Measurements from ENCODE around the gene CPNE8.

CPNE8 gene

DNA sequence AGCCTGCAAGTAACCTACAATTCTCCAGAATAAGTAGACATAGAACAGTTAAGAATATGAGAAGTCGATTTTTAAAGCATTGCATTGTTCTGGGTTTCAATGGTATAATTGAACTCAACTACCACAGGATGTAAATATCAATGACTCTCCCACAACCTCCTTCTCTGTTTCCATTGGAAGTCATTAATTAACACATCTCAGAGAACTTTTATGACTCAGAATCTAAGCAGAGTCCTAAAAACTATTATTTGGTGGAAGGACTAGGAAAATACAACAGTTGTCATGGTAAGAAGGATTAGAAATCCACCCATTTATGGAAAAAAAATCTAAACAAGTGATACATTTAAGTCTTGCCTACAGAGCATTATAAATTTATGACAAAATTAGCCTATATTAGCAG, 21.1 kb upstream of the CPNE8 start:
- H3K4me3 ChIP-seq (ENCODE audit: low read length in 2 of 2): no peak overlapping the region
- no peak overlapping the region for H2BK12ac ChIP-seq (ENCODE audit: low read length)
- H3K4ac ChIP-seq (ENCODE audit: low read length): no peak overlapping the region
- no peak overlapping the region for H4K8ac ChIP-seq (ENCODE audit: low read depth, low read length)
- no peaks in the 10 kb centered on the region for H3K4me1 ChIP-seq (ENCODE audit: control insufficient read depth in 2 of 2, insufficient read depth in 1 of 2, low read depth in 1 of 2, low read length in 2 of 2)
- H3K23ac ChIP-seq (ENCODE audit: low read depth, low read length, poor library complexity): no peak overlapping the region
- no peak overlapping the region for H2AFZ ChIP-seq (ENCODE audit: low read length)
- no peak overlapping the region for H2AK5ac ChIP-seq (ENCODE audit: low read depth, low read length)
- H4K91ac ChIP-seq (ENCODE audit: low read depth, low read length, poor library complexity): no peak overlapping the region
- no peak overlapping the region for H2BK5ac ChIP-seq (ENCODE audit: low read length)
- H2BK15ac ChIP-seq (ENCODE audit: low read length): no peak overlapping the region
- no peak overlapping the region for H3K14ac ChIP-seq (ENCODE audit: low read length)
- no peak overlapping the region for H3K27ac ChIP-seq (replicated peaks; ENCODE audit: low read length)
- no peaks in the 10 kb centered on the region for H3K36me3 ChIP-seq (replicated peaks in 1 of 2; ENCODE audit: control insufficient read depth in 2 of 2, insufficient read depth in 2 of 2, low read length in 2 of 2)
- no peak overlapping the region for H3K18ac ChIP-seq (ENCODE audit: low read length)
- no peak overlapping the region for H3K4me2 ChIP-seq (ENCODE audit: insufficient read depth, low read length, poor library complexity, severe bottlenecking)
- no peak overlapping the region for H2BK120ac ChIP-seq (ENCODE audit: low read depth, low read length)
- WGBS, 2 donors (ENCODE audit: extremely low coverage in 2 of 2, insufficient read length in 2 of 2, insufficient replicate concordance in 1 of 2): no CpG with 5 or more reads among the region's 1 CpG
- no peak overlapping the region for H3K9ac ChIP-seq (ENCODE audit: low read depth, low read length, poor library complexity)
- no peaks in the 10 kb centered on the region for H3K27me3 ChIP-seq (ENCODE audit: control insufficient read depth in 3 of 3, insufficient read depth in 3 of 3, low read depth in 1 of 3, low read length in 3 of 3)
- no peaks in the 10 kb centered on the region for H3K79me1 ChIP-seq (ENCODE audit: low read depth, low read length)
- H3K9me3 ChIP-seq (replicated peaks in 1 of 2; ENCODE audit: control insufficient read depth in 2 of 2, insufficient read depth in 1 of 2, low read depth in 1 of 2, low read length in 2 of 2): no peaks in the 10 kb centered on the region
- DNase-seq (ENCODE audit: low spot score): no peak

DNA sequence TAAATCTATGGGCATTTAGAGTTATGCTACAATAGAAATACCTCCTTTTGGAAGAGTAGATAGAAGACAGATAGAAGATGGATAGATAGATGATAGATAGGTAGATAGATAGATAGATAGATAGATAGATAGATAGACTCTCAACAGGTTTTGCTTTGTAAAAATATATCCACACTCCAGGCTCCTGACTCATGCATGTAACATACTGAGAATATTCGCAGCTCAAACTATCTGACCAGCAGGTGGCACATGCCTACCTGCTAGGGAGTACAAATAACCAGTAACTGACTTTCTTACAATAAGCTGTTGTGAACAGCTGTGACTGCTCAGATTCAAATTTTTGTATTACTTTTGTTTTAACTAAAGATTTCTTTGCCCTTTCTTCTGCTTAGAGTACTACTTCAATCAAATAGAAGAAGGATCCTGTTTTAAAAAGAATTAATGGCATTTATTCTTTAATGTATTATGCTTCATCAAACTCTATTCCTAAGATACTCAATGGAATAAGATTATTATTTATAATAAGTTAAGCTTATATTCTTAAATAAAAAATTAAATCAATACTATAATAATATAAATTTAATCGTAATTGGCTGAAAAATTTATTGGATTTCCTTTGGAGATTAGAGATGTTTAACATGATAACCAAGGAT, 15.8 kb upstream of the CPNE8 start:
- Histone ChIP-seq H3K79me1 (ENCODE audit: low read depth, low read length) (no peaks in the 10 kb centered on the region), H3K9me3 (replicated peaks in 1 of 2; ENCODE audit: control insufficient read depth in 2 of 2, insufficient read depth in 1 of 2, low read depth in 1 of 2, low read length in 2 of 2) (no peaks in the 10 kb centered on the region), H3K4ac (ENCODE audit: low read length) (no peak overlapping the region), H2BK5ac (ENCODE audit: low read length) (no peak overlapping the region), H2AK5ac (ENCODE audit: low read depth, low read length) (no peak overlapping the region), H4K8ac (ENCODE audit: low read depth, low read length) (no peak overlapping the region), H3K4me2 (ENCODE audit: insufficient read depth, low read length, poor library complexity, severe bottlenecking) (no peak overlapping the region), H3K23ac (ENCODE audit: low read depth, low read length, poor library complexity) (no peak overlapping the region), H2AFZ (ENCODE audit: low read length) (no peak overlapping the region), H3K27ac (replicated peaks; ENCODE audit: low read length) (no peak overlapping the region), H3K27me3 (ENCODE audit: control insufficient read depth in 3 of 3, insufficient read depth in 3 of 3, low read depth in 1 of 3, low read length in 3 of 3) (no peaks in the 10 kb centered on the region), H3K36me3 (replicated peaks in 1 of 2; ENCODE audit: control insufficient read depth in 2 of 2, insufficient read depth in 2 of 2, low read length in 2 of 2) (no peaks in the 10 kb centered on the region), H2BK15ac (ENCODE audit: low read length) (no peak overlapping the region), H2BK12ac (ENCODE audit: low read length) (no peak overlapping the region), H4K91ac (ENCODE audit: low read depth, low read length, poor library complexity) (no peak overlapping the region), H2BK120ac (ENCODE audit: low read depth, low read length) (no peak overlapping the region), H3K9ac (ENCODE audit: low read depth, low read length, poor library complexity) (no peak overlapping the region), H3K4me1 (ENCODE audit: control insufficient read depth in 2 of 2, insufficient read depth in 1 of 2, low read depth in 1 of 2, low read length in 2 of 2) (no peaks in the 10 kb centered on the region), H3K18ac (ENCODE audit: low read length) (no peak overlapping the region), H3K14ac (ENCODE audit: low read length) (no peak overlapping the region), H3K4me3 (ENCODE audit: low read length in 2 of 2) (no peak overlapping the region)
- peak; percentile 29 for DNase-seq (ENCODE audit: low spot score)
- WGBS, 2 donors (ENCODE audit: extremely low coverage in 2 of 2, insufficient read length in 2 of 2, insufficient replicate concordance in 1 of 2): no CpG with 5 or more reads among the region's 2 CpGs

DNA sequence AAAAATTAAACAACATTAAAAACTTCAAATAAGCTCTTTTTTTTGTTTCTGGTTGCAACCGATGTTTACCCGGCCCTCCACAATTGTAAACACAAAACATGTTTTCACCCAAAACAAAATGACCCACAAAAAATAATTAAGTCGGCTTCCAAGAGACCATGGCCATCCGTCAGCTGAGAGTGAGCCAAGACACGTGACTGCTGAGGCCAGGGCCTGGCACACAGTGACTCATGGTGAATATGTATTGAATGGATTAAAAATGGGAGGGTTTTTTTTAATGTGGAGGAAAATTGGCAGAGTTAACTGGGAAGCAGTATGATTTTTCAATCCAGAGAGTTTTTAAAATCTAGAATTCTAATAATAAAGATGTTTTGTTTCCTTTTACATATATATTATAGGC, 13.8 kb upstream of the CPNE8 start:
- no peak overlapping the region for H3K4ac ChIP-seq (ENCODE audit: low read length)
- H3K79me1 ChIP-seq (ENCODE audit: low read depth, low read length): no peaks in the 10 kb centered on the region
- H3K23ac ChIP-seq (ENCODE audit: low read depth, low read length, poor library complexity): no peak overlapping the region
- no peak overlapping the region for H2AFZ ChIP-seq (ENCODE audit: low read length)
- H3K9ac ChIP-seq (ENCODE audit: low read depth, low read length, poor library complexity): no peak overlapping the region
- H2BK5ac ChIP-seq (ENCODE audit: low read length): no peak overlapping the region
- H3K4me1 ChIP-seq (ENCODE audit: control insufficient read depth in 2 of 2, insufficient read depth in 1 of 2, low read depth in 1 of 2, low read length in 2 of 2): no peaks in the 10 kb centered on the region
- no peak overlapping the region for H3K4me3 ChIP-seq (ENCODE audit: low read length in 2 of 2)
- no peak overlapping the region for H3K14ac ChIP-seq (ENCODE audit: low read length)
- no peak overlapping the region for H4K8ac ChIP-seq (ENCODE audit: low read depth, low read length)
- no peaks in the 10 kb centered on the region for H3K9me3 ChIP-seq (replicated peaks in 1 of 2; ENCODE audit: control insufficient read depth in 2 of 2, insufficient read depth in 1 of 2, low read depth in 1 of 2, low read length in 2 of 2)
- WGBS, 2 donors (ENCODE audit: extremely low coverage in 2 of 2, insufficient read length in 2 of 2, insufficient replicate concordance in 1 of 2): no CpG with 5 or more reads among the region's 5 CpGs
- no peak overlapping the region for H3K27ac ChIP-seq (replicated peaks; ENCODE audit: low read length)
- no peak overlapping the region for H2BK120ac ChIP-seq (ENCODE audit: low read depth, low read length)
- no peak overlapping the region for H3K4me2 ChIP-seq (ENCODE audit: insufficient read depth, low read length, poor library complexity, severe bottlenecking)
- H3K36me3 ChIP-seq (replicated peaks in 1 of 2; ENCODE audit: control insufficient read depth in 2 of 2, insufficient read depth in 2 of 2, low read length in 2 of 2): no peaks in the 10 kb centered on the region
- no peak overlapping the region for H2AK5ac ChIP-seq (ENCODE audit: low read depth, low read length)
- no peaks in the 10 kb centered on the region for H3K27me3 ChIP-seq (ENCODE audit: control insufficient read depth in 3 of 3, insufficient read depth in 3 of 3, low read depth in 1 of 3, low read length in 3 of 3)
- H3K18ac ChIP-seq (ENCODE audit: low read length): no peak overlapping the region
- H2BK12ac ChIP-seq (ENCODE audit: low read length): no peak overlapping the region
- H4K91ac ChIP-seq (ENCODE audit: low read depth, low read length, poor library complexity): no peak overlapping the region
- DNase-seq (ENCODE audit: low spot score): no peak
- no peak overlapping the region for H2BK15ac ChIP-seq (ENCODE audit: low read length)

DNA sequence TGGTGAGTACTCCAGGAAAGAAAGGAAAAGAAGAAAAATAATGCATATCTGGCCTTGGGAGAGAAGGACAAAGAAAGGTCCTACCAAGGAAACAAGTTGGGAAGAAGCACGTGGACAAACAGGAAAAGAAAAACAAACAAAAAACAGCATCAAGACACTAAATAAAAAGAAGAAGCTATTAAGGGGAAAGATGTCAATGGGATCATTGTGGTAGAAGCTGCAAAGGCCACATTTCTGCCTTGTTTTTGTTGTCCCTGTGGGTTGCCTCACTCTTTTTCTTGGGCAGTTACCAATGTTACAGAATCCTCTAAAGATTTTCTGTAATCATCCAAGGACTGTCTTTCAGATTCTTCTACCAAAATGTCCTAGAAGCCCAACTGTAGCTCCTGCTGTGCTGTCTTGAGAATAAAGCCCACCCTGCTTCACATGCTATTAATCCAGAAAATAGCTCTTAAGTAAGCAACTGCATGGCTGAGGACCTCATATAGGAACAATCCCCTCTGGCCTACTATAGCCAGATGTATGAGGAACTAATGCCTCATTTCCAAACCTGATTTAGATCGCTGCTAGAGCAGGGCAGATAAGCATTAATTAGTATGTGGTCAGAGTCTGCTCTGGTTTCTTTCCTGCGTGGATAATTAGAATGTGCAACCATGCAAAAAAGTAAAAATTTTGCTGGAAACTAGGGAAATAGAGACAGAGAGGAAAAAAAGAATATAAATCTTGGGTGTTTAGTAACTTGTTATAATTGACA, 10.2 kb upstream of the CPNE8 start:
- no peak for DNase-seq (ENCODE audit: low spot score)
- Histone ChIP-seq H4K91ac (ENCODE audit: low read depth, low read length, poor library complexity) (no peak overlapping the region), H2BK5ac (ENCODE audit: low read length) (no peak overlapping the region), H3K4me2 (ENCODE audit: insufficient read depth, low read length, poor library complexity, severe bottlenecking) (no peak overlapping the region), H2AK5ac (ENCODE audit: low read depth, low read length) (no peak overlapping the region), H2BK15ac (ENCODE audit: low read length) (no peak overlapping the region), H3K23ac (ENCODE audit: low read depth, low read length, poor library complexity) (no peak overlapping the region), H3K27me3 (ENCODE audit: control insufficient read depth in 3 of 3, insufficient read depth in 3 of 3, low read depth in 1 of 3, low read length in 3 of 3) (no peaks in the 10 kb centered on the region), H3K79me1 (ENCODE audit: low read depth, low read length) (no peaks in the 10 kb centered on the region), H2BK12ac (ENCODE audit: low read length) (no peak overlapping the region), H3K18ac (ENCODE audit: low read length) (no peak overlapping the region), H3K14ac (ENCODE audit: low read length) (no peak overlapping the region), H2BK120ac (ENCODE audit: low read depth, low read length) (no peak overlapping the region), H2AFZ (ENCODE audit: low read length) (no peak overlapping the region), H3K4ac (ENCODE audit: low read length) (no peak overlapping the region), H3K9ac (ENCODE audit: low read depth, low read length, poor library complexity) (no peak overlapping the region), H3K4me1 (ENCODE audit: control insufficient read depth in 2 of 2, insufficient read depth in 1 of 2, low read depth in 1 of 2, low read length in 2 of 2) (no peaks in the 10 kb centered on the region), H3K36me3 (replicated peaks in 1 of 2; ENCODE audit: control insufficient read depth in 2 of 2, insufficient read depth in 2 of 2, low read length in 2 of 2) (no peaks in the 10 kb centered on the region), H3K9me3 (replicated peaks in 1 of 2; ENCODE audit: control insufficient read depth in 2 of 2, insufficient read depth in 1 of 2, low read depth in 1 of 2, low read length in 2 of 2) (no peaks in the 10 kb centered on the region), H4K8ac (ENCODE audit: low read depth, low read length) (no peak overlapping the region), H3K4me3 (ENCODE audit: low read length in 2 of 2) (no peak overlapping the region), H3K27ac (replicated peaks; ENCODE audit: low read length) (no peak overlapping the region)
- no CpG with 5 or more reads among the region's 3 CpGs for WGBS, 2 donors (ENCODE audit: extremely low coverage in 2 of 2, insufficient read length in 2 of 2, insufficient replicate concordance in 1 of 2)
